GM23338 (cell line): ENCODE measurements around the gene PIK3C2B. TPM values are rescaled to one million over a fixed set of nuclear protein-coding genes. Genes with fewer than 3 reads are reported as not detected.

ENCODE experiments used
- ATAC-seq: fragments of 200-7000 bp; cut with Tn5 transposase; 3 replicates; pipeline ENCODE4 v1.9.1; 2020
- DNase-seq: peaks from one replicate; pipeline ENCODE4 v3.0.0-alpha.2; 2015; ENCODE audit warnings: low spot score
- H2AFZ ChIP-seq: fragments of 200-600 bp; sonication (generic); 2 replicates; pipeline ENCODE4 v1.8.0; 2016; ENCODE audit warnings: antibody characterized with exemption, mild to moderate bottlenecking, moderate library complexity
- H3F3A ChIP-seq: fragments of 200-600 bp; sonication (generic); replicated peaks from 2 replicates; pipeline ENCODE4 v1.8.0; 2017; ENCODE audit warnings: antibody characterized with exemption, mixed run types, low read depth
- H3K27ac ChIP-seq: fragments of 200-600 bp; sonication (generic); 2 replicates; pipeline ENCODE4 v1.6.1; 2016; ENCODE audit warnings: low read depth
- H3K27me3 ChIP-seq: fragments of 200-600 bp; sonication (generic); 2 replicates; pipeline ENCODE4 v1.8.0; 2016; ENCODE audit warnings: mild to moderate bottlenecking, mixed run types, moderate library complexity; ENCODE audit not compliant: insufficient read depth
- H3K36me3 ChIP-seq: fragments of 200-600 bp; sonication (generic); 2 replicates; pipeline ENCODE4 v1.8.0; 2016; ENCODE audit warnings: mild to moderate bottlenecking; ENCODE audit not compliant: insufficient read depth
- H3K4me1 ChIP-seq: fragments of 200-600 bp; sonication (generic); 2 replicates; pipeline ENCODE4 v1.8.0; 2016; ENCODE audit warnings: mild to moderate bottlenecking, moderate library complexity; ENCODE audit not compliant: insufficient read depth
- H3K4me2 ChIP-seq: fragments of 200-600 bp; sonication (generic); 2 replicates; pipeline ENCODE4 v1.7.1; 2017; ENCODE audit warnings: mixed run types
- H3K4me3 ChIP-seq: fragments of 200-600 bp; sonication (generic); 2 replicates; pipeline ENCODE4 v1.6.1; 2016; ENCODE audit warnings: mixed run types
- H3K79me2 ChIP-seq: fragments of 200-600 bp; sonication (generic); replicated peaks from 2 replicates; pipeline ENCODE4 v1.8.0; 2017; ENCODE audit warnings: mild to moderate bottlenecking; ENCODE audit not compliant: insufficient read depth
- H3K9me2 ChIP-seq: fragments of 200-600 bp; sonication (generic); 2 replicates; pipeline ENCODE4 v1.8.0; 2017; ENCODE audit not compliant: insufficient read depth
- H4K20me1 ChIP-seq: fragments of 200-600 bp; sonication (generic); replicated peaks from 2 replicates; pipeline ENCODE4 v1.8.0; 2017; ENCODE audit warnings: mild to moderate bottlenecking; ENCODE audit not compliant: insufficient read depth
- H3K27ac Mint-ChIP-seq: 2 replicates; pipeline ENCODE4 v1.8.0; 2020; ENCODE audit warnings: inconsistent platforms, mild to moderate bottlenecking, moderate library complexity, mixed read lengths
- H3K27me3 Mint-ChIP-seq: 3 replicates; pipeline ENCODE4 v1.8.0; 2022; ENCODE audit warnings: low read depth, mild to moderate bottlenecking, moderate library complexity, mixed read lengths, inconsistent platforms; ENCODE audit not compliant: insufficient read depth, poor library complexity
- H3K36me3 Mint-ChIP-seq: 3 replicates; pipeline ENCODE4 v1.8.0; 2021; ENCODE audit warnings: low read depth, mild to moderate bottlenecking, inconsistent platforms, moderate library complexity, mixed read lengths
- H3K4me1 Mint-ChIP-seq: 3 replicates; pipeline ENCODE4 v1.8.0; 2020; ENCODE audit warnings: mild to moderate bottlenecking, inconsistent platforms, mixed read lengths
- H3K4me3 Mint-ChIP-seq: 3 replicates; pipeline ENCODE4 v1.8.0; 2021; ENCODE audit warnings: moderate library complexity, mild to moderate bottlenecking, inconsistent platforms, mixed read lengths
- H3K9me3 Mint-ChIP-seq: 3 replicates; pipeline ENCODE4 v1.8.0; 2020; ENCODE audit warnings: moderate library complexity, mild to moderate bottlenecking, inconsistent platforms, mixed read lengths
- CREB1 ChIP-seq: fragments of 250-450 bp; sonication (Bioruptor Pico); IDR thresholded peaks from 2 replicates; pipeline ENCODE4 v1.5.0; 2020; ENCODE audit warnings: low read depth, mild to moderate bottlenecking, moderate library complexity
- CTCF ChIP-seq, 2 experiments: fragments of 200-600 bp in 1 of 2; sonication (generic) in 1 of 2; conservative IDR thresholded peaks; 2 replicates each; pipeline versions ENCODE4 v1.5.1 to v1.6.1; 2016 to 2017; ENCODE audit warnings: antibody characterized with exemption in 2 of 2, low read depth in 2 of 2, mild to moderate bottlenecking in 2 of 2, moderate library complexity in 1 of 2
- ETS1 ChIP-seq: IDR thresholded peaks from 2 replicates; pipeline ENCODE4 v1.6.1; 2016; ENCODE audit warnings: antibody characterized with exemption
- EZH2 ChIP-seq: fragments of 200-600 bp; sonication (generic); IDR thresholded peaks from one replicate; pipeline ENCODE4 v1.8.0; 2017; ENCODE audit warnings: antibody characterized with exemption, mild to moderate bottlenecking, low read depth; ENCODE audit not compliant: unreplicated experiment
- EZH2phosphoT487 ChIP-seq: fragments of 200-600 bp; sonication (generic); IDR thresholded peaks from one replicate; pipeline ENCODE4 v1.8.1; 2018; ENCODE audit warnings: antibody characterized with exemption; ENCODE audit not compliant: unreplicated experiment
- JUNB ChIP-seq: IDR thresholded peaks from one replicate; pipeline ENCODE4 v1.6.1; 2016; ENCODE audit warnings: antibody characterized with exemption; ENCODE audit not compliant: unreplicated experiment
- POLR2AphosphoS5 ChIP-seq: IDR thresholded peaks from 2 replicates; pipeline ENCODE4 v1.6.1; 2016; ENCODE audit warnings: antibody characterized with exemption, low read depth
- REST ChIP-seq: IDR thresholded peaks from one replicate; pipeline ENCODE4 v1.6.1; 2018; ENCODE audit warnings: antibody characterized with exemption; ENCODE audit not compliant: unreplicated experiment
- STAT1 ChIP-seq: IDR thresholded peaks from one replicate; pipeline ENCODE4 v1.6.1; 2016; ENCODE audit warnings: antibody characterized with exemption; ENCODE audit not compliant: unreplicated experiment
- ZNF114 ChIP-seq: fragments of 250-450 bp; sonication (Bioruptor Pico); IDR thresholded peaks from 2 replicates; pipeline ENCODE4 v1.5.0; 2020; ENCODE audit warnings: mild to moderate bottlenecking, moderate library complexity
- ZNF331 ChIP-seq: fragments of 250-450 bp; sonication (Bioruptor Pico); IDR thresholded peaks from 2 replicates; pipeline ENCODE4 v1.5.0; 2020; ENCODE audit warnings: low read depth, mild to moderate bottlenecking, moderate library complexity
- polyA plus RNA-seq: library from polyadenylated mRNA; unstranded; fragments of >200 nt; fragmentation: Nextera tagmentation; extraction: Ambion mirVana; gene quantifications from 2 replicates; pipeline ENCODE4 v1.2.1, GENCODE V29; 2016
- total RNA-seq: library from RNA; depleted of rRNA; stranded (reverse); fragments of >200 nt; shearing (Covaris generic); gene quantifications from 2 replicates; pipeline ENCODE4 v1.2.3, GENCODE V29; 2014

Gene PIK3C2B
- total and polyA plus RNA-seq, 2 experiments from 2014 or later, result 4.8 to 19.0 TPM

- DNase-seq, result no peak
Measured at GRCh38 chr1:204456826-204457442, 37.7 kb downstream of the PIK3C2B start.

GRCh38 chr1:204455831-204456145 lies 38.8 kb downstream of the PIK3C2B start:
- no peak; the same call in 2 of the 3 replicates for ATAC-seq
- no peaks in the 10 kb centered on the region for H3K27me3 ChIP-seq
- H3K4me2 ChIP-seq, result peak overlapping the region; percentile 60
- peaks cover 34% of the 10 kb centered on the region for H3K36me3 Mint-ChIP-seq
- H3F3A ChIP-seq, result 0 out of 2 replicates have a peak, but pooled peaks cover 7% of the 10 kb centered on the region
- no peaks in the 10 kb centered on the region for H3K9me2 ChIP-seq
- H3K4me1 ChIP-seq, result peaks cover 37% of the 10 kb centered on the region
- no peak for DNase-seq
- H3K36me3 ChIP-seq, result peaks cover 9% of the 10 kb centered on the region; the same call in 1 of the 2 replicates
- no peak overlapping the region for H3K27ac Mint-ChIP-seq
- H3K79me2 ChIP-seq, result no peaks in the 10 kb centered on the region
- H3K27me3 Mint-ChIP-seq, result peaks cover 15% of the 10 kb centered on the region
- no peaks in the 10 kb centered on the region for H3K9me3 Mint-ChIP-seq
- H3K4me3 Mint-ChIP-seq, result no peak overlapping the region
- no peaks in the 10 kb centered on the region for H4K20me1 ChIP-seq
- no peak overlapping the region for H3K4me3 ChIP-seq
- H3K27ac ChIP-seq, result no peak overlapping the region
- peaks cover 58% of the 10 kb centered on the region for H3K4me1 Mint-ChIP-seq
- no peak overlapping the region for H2AFZ ChIP-seq
- TF ChIP-seq JUNB (no peak), CREB1 (CRISPR knock-in tag) (no peak), POLR2AphosphoS5 (no peak), ZNF331 (no peak), CTCF (conservative IDR thresholded peaks at IDR 0.05; ENCODE audit: low read depth in 2 of 2) (no peak), EZH2 (no peak), EZH2phosphoT487 (no peak), ZNF114 (no peak), ETS1 (no peak), REST (no peak)

More at GRCh38 chr1:204456826-204457442, 37.7 kb downstream of the PIK3C2B start:
- Mint-ChIP-seq H3K27me3 (peaks cover 15% of the 10 kb centered on the region), H3K9me3 (no peaks in the 10 kb centered on the region), H3K4me1 (peaks cover 52% of the 10 kb centered on the region), H3K4me3 (no peak overlapping the region), H3K27ac (no peak overlapping the region; the same call in 1 of the 2 replicates), H3K36me3 (peaks cover 40% of the 10 kb centered on the region)
- no peak overlapping the region for H3K4me3 ChIP-seq
- H3K9me2 ChIP-seq, result no peaks in the 10 kb centered on the region
- peak overlapping the region; percentile 30; the same call in 1 of the 2 replicates for H3K27ac ChIP-seq
- peaks cover 37% of the 10 kb centered on the region for H3K4me1 ChIP-seq
- no peak overlapping the region for H2AFZ ChIP-seq
- peaks cover 9% of the 10 kb centered on the region; the same call in 1 of the 2 replicates for H3K36me3 ChIP-seq
- no peak overlapping the region for H3K4me2 ChIP-seq
- H4K20me1 ChIP-seq, result no peaks in the 10 kb centered on the region
- ATAC-seq, result peak; percentile 7; the same call in 2 of the 3 replicates
- no peaks in the 10 kb centered on the region for H3K27me3 ChIP-seq
- no peaks in the 10 kb centered on the region for H3K79me2 ChIP-seq
- 0 out of 2 replicates have a peak, but pooled peaks cover 7% of the 10 kb centered on the region for H3F3A ChIP-seq
- TF ChIP-seq ZNF331 (no peak), CTCF (conservative IDR thresholded peaks at IDR 0.05; ENCODE audit: low read depth in 2 of 2) (no peak), EZH2 (no peak), JUNB (no peak), STAT1 (no peak), POLR2AphosphoS5 (no peak), CREB1 (CRISPR knock-in tag) (no peak), ZNF114 (no peak), EZH2phosphoT487 (no peak)
